CD4-positive, alpha-beta T cell (primary cell): Measurements from ENCODE around the gene KIAA1210. TPM values are rescaled to one million over a fixed set of nuclear protein-coding genes. Genes with fewer than 3 reads are reported as not detected.

ENCODE experiments used
- ATAC-seq: fragments of 200-7000 bp; cut with Tn5 transposase; one replicate; pipeline ENCODE4 v1.10.0; 2022; ENCODE audit warnings: mild to moderate bottlenecking; ENCODE audit not compliant: poor library complexity
- CTCF ChIA-PET: fragments of 350-600 bp; sonication (Branson Sonifier 250); formaldehyde crosslinking; loops from one replicate; lab custom pipeline; 2021; ENCODE audit warnings: antibody characterized with exemption, inconsistent platforms; lab: Charles Lee
- POLR2A ChIA-PET: fragments of 350-600 bp; sonication (Branson Sonifier 250); formaldehyde crosslinking; loops from one replicate; lab custom pipeline; 2021; ENCODE audit warnings: antibody characterized with exemption, inconsistent platforms; lab: Charles Lee
- DNase-seq, 14 experiments: peaks; one replicate each; pipeline ENCODE4 v3.0.0-alpha.2; 2013 to 2020; ENCODE audit warnings: mixed read lengths in 2 of 14
- H3K27ac ChIP-seq, 2 donors: one replicate each; pipeline versions ENCODE4 v1.5.1 to v1.7.0; 2013; ENCODE audit warnings: low read length in 2 of 2, low read depth in 1 of 2, mild to moderate bottlenecking in 1 of 2
- H3K27me3 ChIP-seq, 2 experiments: 1 replicate in 1 of 2; 2 replicates in 1 of 2; pipeline versions ENCODE4 v1.6.1 to v1.7.0; 2013; ENCODE audit warnings: low read length in 2 of 2, control low read depth in 1 of 2, mild to moderate bottlenecking in 1 of 2, moderate library complexity in 1 of 2; ENCODE audit not compliant: insufficient read depth in 2 of 2, control insufficient read depth in 1 of 2
- H3K36me3 ChIP-seq: one replicate; pipeline ENCODE4 v1.6.1; 2013; ENCODE audit warnings: low read length, control low read depth; ENCODE audit not compliant: insufficient read depth
- H3K4me1 ChIP-seq: one replicate; pipeline ENCODE4 v1.6.1; 2013; ENCODE audit warnings: low read length, control low read depth; ENCODE audit not compliant: insufficient read depth
- H3K4me3 ChIP-seq: one replicate; pipeline ENCODE4 v1.5.1; 2013; ENCODE audit warnings: mild to moderate bottlenecking, low read length, moderate library complexity
- H3K9me3 ChIP-seq, 2 experiments: 1 replicate in 1 of 2; 2 replicates in 1 of 2; pipeline versions ENCODE4 v1.6.1 to v1.7.0; 2013; ENCODE audit warnings: low read length in 2 of 2, mild to moderate bottlenecking in 2 of 2, control low read depth in 1 of 2, moderate library complexity in 1 of 2; ENCODE audit not compliant: control insufficient read depth in 1 of 2, insufficient read depth in 1 of 2
- H3K27ac Mint-ChIP-seq: one replicate; pipeline ENCODE4 v1.8.0; 2020; ENCODE audit warnings: mixed read lengths
- H3K27me3 Mint-ChIP-seq: one replicate; pipeline ENCODE4 v1.8.0; 2021; ENCODE audit warnings: mixed read lengths
- H3K36me3 Mint-ChIP-seq: one replicate; pipeline ENCODE4 v1.8.0; 2021; ENCODE audit warnings: low read depth, mixed read lengths
- H3K4me1 Mint-ChIP-seq: one replicate; pipeline ENCODE4 v1.8.0; 2021; ENCODE audit warnings: low read depth, mixed read lengths
- H3K4me3 Mint-ChIP-seq: one replicate; pipeline ENCODE4 v1.8.0; 2020; ENCODE audit warnings: mild to moderate bottlenecking, mixed read lengths
- H3K9me3 Mint-ChIP-seq: one replicate; pipeline ENCODE4 v1.8.0; 2020; ENCODE audit warnings: mixed read lengths
- intact Hi-C, 2 experiments: fragments of 100-400 bp; cut with DNase I in 1 of 2; cut with micrococcal nuclease in 1 of 2; formaldehyde crosslinking; loops; one replicate each; pipeline versions ENCODE4 v1.15.1 to v1.9.0; 2023 to 2025; cut with DNase I, micrococcal nuclease
- total RNA-seq, 174 experiments: library from RNA in 2 of 174; stranded (reverse) in 2 of 174; gene quantifications; one replicate each; pipeline ENCODE4 v1.2.3 and lab custom pipeline; 2021 to 2026
- TF ChIP-seq, protein P1 (sequence below): fragments of 200-600 bp; IDR thresholded peaks from one replicate; pipeline ENCODE4 v1.8.0; 2022; ENCODE audit warnings: antibody characterized with exemption, mild to moderate bottlenecking

The KIAA1210 gene
- total RNA-seq, 2 experiments from 2014 or later: not detected

DNA sequence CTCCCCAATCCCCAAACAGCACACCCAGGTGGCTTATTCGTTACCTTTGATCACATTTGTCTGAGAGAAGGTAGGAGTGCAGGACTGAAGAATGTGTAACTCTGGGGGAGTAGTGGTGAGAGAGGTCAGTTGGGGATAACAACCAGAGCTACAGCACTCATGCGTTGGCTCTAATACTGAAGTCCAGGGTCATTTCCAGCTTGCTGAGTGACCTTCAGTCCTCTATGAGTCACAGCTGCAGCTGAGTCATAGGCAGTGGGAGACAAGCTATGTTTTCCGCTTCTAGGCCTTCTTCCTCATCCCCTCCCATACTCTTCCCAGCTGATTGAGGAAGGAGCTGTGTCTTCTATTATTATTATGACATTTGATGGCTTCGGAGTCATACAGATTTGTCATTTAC is 86.4 kb downstream of the KIAA1210 start:
- Histone ChIP-seq H3K9me3 (no peaks in the 10 kb centered on the region), H3K36me3 (no peaks in the 10 kb centered on the region), H3K27ac (no peak overlapping the region), H3K4me1 (no peaks in the 10 kb centered on the region), H3K4me3 (no peak overlapping the region), H3K27me3 (no peaks in the 10 kb centered on the region)
- H3K4me1 Mint-ChIP-seq: no peaks in the 10 kb centered on the region
- H3K27ac Mint-ChIP-seq: no peak overlapping the region
- no peak overlapping the region for H3K4me3 Mint-ChIP-seq
- CTCF ChIA-PET: no interaction called here
- intact Hi-C loops: no loop called here
- H3K36me3 Mint-ChIP-seq: no peaks in the 10 kb centered on the region
- TF ChIP-seq, protein P1, sequence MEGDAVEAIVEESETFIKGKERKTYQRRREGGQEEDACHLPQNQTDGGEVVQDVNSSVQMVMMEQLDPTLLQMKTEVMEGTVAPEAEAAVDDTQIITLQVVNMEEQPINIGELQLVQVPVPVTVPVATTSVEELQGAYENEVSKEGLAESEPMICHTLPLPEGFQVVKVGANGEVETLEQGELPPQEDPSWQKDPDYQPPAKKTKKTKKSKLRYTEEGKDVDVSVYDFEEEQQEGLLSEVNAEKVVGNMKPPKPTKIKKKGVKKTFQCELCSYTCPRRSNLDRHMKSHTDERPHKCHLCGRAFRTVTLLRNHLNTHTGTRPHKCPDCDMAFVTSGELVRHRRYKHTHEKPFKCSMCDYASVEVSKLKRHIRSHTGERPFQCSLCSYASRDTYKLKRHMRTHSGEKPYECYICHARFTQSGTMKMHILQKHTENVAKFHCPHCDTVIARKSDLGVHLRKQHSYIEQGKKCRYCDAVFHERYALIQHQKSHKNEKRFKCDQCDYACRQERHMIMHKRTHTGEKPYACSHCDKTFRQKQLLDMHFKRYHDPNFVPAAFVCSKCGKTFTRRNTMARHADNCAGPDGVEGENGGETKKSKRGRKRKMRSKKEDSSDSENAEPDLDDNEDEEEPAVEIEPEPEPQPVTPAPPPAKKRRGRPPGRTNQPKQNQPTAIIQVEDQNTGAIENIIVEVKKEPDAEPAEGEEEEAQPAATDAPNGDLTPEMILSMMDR: no peak
- no peaks in the 10 kb centered on the region for H3K27me3 Mint-ChIP-seq
- H3K9me3 Mint-ChIP-seq: no peaks in the 10 kb centered on the region
- POLR2A ChIA-PET: no interaction called here
- peak in 2 of 14 experiments; percentile 18 to 47 for DNase-seq
- ATAC-seq: no peak

DNA sequence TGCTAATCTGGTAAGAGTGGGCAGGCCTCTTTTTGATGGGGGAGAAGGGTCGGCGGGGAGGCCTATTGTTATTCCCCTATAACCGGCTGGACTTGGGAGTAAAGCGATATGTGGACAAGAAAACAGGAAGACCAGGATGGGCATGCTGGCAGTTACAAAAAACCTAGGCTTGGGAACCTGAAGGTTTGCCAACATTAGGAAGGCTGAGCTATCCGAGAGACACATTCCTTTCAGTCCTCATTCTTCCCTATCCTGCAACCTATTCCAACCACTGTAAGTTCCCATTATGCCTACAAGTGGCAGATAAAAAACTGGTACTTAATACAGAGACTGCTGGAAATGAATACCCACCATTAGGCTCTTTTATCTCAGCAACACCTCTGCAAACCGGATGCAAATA is 87.2 kb downstream of the KIAA1210 start:
- H3K27me3 Mint-ChIP-seq: no peaks in the 10 kb centered on the region
- no peak overlapping the region for H3K4me3 Mint-ChIP-seq
- H3K27ac Mint-ChIP-seq: no peak overlapping the region
- POLR2A ChIA-PET: no interaction called here
- no peaks in the 10 kb centered on the region for H3K36me3 Mint-ChIP-seq
- TF ChIP-seq, protein P1: no peak
- intact Hi-C loops: no loop called here
- no peaks in the 10 kb centered on the region for H3K4me1 Mint-ChIP-seq
- Histone ChIP-seq H3K27me3 (no peaks in the 10 kb centered on the region), H3K36me3 (no peaks in the 10 kb centered on the region), H3K4me3 (no peak overlapping the region), H3K4me1 (no peaks in the 10 kb centered on the region), H3K27ac (no peak overlapping the region), H3K9me3 (no peaks in the 10 kb centered on the region)
- no peak for ATAC-seq
- H3K9me3 Mint-ChIP-seq: no peaks in the 10 kb centered on the region
- DNase-seq: no peak
- CTCF ChIA-PET: no interaction called here

DNA sequence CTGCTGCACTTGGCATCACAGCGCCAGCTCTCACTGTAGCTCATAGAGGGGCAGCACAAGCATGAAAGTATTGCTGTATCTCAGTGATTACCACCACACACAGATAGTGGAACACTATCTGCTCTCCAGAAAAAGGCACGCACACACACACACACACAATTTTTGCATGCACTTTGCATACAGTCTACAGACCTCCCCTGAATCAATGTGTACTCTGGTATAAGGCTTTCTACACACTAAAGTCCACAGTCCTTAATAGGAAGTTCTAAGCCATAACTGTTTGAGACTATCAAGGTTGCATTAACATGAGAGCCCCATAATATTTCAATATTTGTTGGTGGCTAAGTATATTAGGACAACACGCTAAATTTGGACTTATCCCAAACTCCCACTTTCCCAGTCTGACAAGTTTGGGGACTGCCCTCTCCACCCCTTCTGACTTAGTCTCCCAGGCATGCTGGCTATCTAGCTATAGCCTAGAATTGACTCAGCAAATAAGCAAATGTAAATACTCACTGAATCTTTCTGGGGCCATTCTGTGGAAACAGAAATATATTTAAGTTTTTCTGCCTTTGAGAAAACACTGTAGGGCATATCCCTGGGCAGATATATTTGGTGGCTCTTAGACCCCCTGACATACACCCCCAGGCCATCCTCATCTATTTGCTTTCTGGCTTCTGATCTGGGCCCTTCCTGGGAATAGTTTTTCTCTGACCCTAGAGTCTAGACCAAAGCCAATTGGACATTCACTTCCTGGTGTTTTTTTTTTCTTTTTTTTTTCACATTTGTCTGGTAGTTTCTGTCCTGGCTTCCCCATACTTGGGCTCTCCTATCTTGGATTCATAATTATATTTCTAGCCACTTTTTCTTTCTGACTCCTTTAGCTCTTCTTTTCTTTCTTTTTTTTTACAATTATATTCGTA is 91.2 kb downstream of the KIAA1210 start:
- ChIA-PET POLR2A (no interaction called here), CTCF (no interaction called here)
- TF ChIP-seq, protein P1: no peak
- ATAC-seq (no peak), DNase-seq (no peak)
- H3K27me3 ChIP-seq: no peaks in the 10 kb centered on the region
- H3K4me3 ChIP-seq: no peak overlapping the region
- H3K9me3 Mint-ChIP-seq: peaks cover 3% of the 10 kb centered on the region
- H3K36me3 ChIP-seq: no peaks in the 10 kb centered on the region
- H3K27ac ChIP-seq: no peak overlapping the region
- H3K4me1 ChIP-seq: no peaks in the 10 kb centered on the region
- no peaks in the 10 kb centered on the region for H3K36me3 Mint-ChIP-seq
- H3K9me3 ChIP-seq: no peaks in the 10 kb centered on the region
- H3K27ac Mint-ChIP-seq: no peak overlapping the region
- no peak overlapping the region for H3K4me3 Mint-ChIP-seq
- no peaks in the 10 kb centered on the region for H3K4me1 Mint-ChIP-seq
- intact Hi-C loops: no loop called here
- no peaks in the 10 kb centered on the region for H3K27me3 Mint-ChIP-seq
